Measurements from ENCODE around the gene SEC16A.

The SEC16A gene

DNA sequence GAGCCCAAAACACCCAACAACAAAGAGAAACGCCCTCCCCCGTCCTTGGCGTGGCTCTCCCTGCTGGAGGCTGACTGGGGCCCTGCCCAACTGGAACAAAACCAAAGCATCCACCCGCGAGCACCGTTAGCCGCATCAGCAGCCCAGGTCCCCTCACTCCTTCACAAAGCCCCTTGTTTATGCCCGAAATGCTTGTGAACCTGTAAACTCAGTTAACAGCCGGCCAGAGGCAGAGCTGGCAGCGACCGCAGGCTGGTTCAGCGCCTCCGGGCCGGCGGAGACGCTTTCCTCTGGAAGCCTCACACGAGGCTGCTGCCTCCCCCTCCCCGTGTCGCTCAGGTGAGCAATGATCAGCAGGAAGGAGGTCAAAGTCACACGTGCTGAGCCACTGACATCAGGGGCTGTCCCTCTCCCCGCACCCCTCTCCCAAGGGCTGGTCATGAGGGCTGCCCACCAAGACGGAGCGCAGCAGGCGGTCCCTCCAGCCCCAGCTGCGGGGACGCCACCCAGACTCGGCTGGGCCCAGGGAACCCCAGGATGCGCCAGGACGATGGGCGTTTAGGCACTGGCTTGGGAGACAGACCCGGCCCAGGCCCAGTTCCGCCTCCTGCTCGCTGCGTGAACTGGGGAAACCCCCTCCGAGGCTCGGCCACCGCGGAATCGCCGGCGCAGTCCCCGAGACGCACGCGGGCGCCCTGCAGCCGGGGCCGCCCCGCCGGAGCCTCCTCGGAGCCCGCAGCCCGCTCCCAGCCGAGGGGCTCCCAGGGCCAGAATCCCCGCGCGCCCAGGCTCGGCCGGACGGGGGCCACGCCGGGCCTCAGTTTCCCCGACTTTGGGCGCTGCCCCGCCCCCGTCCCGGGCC is 83.4 kb downstream of the SEC16A start:
- peak; percentile 21 for DNase-seq

- DNase-seq = no peak
Observed at GRCh38 chr9:136398286-136398685, 84.6 kb downstream of the SEC16A start.

- no peak for DNase-seq
Observed at GRCh38 chr9:136397643-136398042, 85.2 kb downstream of the SEC16A start.

DNA sequence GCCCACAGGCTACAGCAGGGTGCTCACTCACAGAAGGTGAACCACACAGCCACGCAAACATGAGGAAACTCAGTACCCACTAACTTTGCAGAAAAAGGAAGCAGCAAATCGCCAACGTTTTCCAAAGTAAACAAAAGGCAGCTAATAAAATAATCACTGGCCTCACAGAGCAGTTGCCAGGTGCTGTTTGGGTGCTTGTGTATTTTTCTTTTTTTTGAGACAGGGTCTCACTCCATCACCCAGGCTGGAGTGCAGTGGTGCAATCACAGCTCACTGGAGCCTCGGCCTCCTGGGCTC is 86.7 kb downstream of the SEC16A start:
- DNase-seq = no peak

DNA sequence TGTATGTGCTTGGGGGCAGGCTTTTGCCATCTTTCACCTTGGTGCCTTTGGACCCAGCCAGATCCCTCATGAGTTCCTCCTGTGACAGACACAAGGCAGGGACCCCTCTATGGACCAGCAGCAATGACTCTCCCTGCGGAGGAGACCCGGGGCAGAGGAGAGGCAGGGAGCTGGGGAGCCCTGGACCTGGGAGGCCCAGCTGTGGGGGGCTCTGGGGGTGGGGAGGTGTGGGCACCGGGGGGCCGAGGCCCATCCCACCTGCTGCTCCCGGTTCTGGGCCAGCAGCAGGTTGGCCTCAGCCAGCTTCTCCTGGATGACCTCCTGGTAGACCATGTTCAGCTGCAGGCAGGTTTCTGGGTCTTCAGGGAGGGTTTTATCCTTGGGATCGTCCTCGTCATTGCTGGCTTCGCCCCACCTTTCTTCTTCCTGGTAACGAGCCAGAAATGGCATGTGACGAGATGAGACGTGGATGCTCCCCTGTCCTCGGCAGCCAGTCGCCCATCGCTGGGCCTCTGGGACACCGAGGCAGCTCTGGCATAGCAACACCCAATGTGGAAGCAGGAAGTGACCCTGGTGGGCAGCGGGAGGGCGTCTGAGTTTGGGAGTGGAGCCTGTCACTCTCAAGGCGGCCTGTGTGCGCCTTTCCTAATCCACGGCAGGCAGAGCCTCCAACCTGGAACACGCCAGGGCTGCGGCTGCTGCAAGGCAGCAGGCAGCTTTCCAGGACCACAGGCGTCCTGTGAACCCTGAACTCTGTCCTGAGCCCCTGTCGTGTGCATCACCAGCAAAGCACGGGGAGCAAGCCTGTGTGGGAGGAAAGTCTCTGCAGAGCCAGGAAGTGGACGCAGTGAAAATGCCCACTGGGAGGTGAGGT is 87.3 kb downstream of the SEC16A start:
- no peak for DNase-seq

DNA sequence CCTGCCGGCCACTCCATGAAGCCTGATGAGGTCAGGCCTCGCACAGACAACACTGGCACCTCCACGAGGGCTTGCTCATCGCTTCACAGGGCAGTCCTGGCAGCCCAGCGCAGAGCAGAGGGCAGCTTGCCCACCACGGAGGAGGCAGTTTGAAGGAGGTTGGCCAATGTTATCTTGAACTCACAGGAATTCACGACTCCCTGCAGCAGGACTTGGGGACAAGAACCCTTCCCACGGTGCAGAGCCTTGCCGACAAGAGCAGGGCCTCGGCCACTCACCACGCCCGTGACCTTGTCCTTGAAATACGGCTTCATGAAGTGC is 87.9 kb downstream of the SEC16A start:
- DNase-seq = no peak

GRCh38 chr9:136394312-136395019 is 88.4 kb downstream of the SEC16A start:
- no peak for DNase-seq

- DNase-seq = no peak
Observed at GRCh38 chr9:136393531-136393930, 89.3 kb downstream of the SEC16A start.

GRCh38 chr9:136392538-136393449 is 90.0 kb downstream of the SEC16A start:
- no peak for DNase-seq

DNA sequence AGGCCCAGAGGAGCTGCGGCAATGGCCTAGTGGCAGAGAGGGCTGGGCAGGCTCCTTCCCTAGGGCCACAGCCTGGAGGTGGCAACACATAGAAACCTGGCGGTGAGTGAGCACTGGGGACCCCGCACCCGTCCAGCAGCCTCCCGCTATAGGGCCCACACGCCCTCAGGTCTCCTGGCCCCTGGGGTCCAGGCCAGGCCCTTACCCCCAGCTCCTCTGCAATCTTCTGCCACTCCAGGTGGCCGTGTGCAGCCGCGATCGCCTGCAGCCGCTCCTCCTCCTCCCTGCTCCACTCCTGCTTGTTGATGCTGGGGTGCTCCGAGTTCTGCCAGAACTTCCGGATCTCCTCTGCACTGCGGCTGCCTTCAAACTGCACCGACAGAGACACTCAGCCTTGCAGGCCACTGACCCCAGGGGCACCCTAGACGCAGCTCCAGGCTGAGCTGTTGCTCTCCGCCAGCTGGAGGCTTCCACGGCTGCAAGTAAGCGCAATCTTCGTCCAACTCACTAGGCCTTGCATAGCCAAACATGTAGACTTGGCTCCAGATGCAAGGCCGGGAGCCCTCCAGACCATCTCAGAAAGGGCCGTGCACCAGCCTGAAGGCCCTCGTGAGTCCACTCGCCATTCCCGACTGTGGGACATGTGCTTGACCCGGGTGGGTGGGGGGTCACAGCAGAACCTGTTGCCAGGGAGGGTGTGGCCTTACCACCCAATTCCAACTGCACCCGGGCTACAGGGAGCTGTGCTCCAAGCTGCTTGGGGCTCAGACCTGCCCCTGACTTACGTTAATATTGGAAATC is 90.9 kb downstream of the SEC16A start:
- no peak for DNase-seq

Measured in COR-L47 (cell line).